ENCODE data around the gene ZFAND3.

- TF ChIP-seq, protein P1, sequence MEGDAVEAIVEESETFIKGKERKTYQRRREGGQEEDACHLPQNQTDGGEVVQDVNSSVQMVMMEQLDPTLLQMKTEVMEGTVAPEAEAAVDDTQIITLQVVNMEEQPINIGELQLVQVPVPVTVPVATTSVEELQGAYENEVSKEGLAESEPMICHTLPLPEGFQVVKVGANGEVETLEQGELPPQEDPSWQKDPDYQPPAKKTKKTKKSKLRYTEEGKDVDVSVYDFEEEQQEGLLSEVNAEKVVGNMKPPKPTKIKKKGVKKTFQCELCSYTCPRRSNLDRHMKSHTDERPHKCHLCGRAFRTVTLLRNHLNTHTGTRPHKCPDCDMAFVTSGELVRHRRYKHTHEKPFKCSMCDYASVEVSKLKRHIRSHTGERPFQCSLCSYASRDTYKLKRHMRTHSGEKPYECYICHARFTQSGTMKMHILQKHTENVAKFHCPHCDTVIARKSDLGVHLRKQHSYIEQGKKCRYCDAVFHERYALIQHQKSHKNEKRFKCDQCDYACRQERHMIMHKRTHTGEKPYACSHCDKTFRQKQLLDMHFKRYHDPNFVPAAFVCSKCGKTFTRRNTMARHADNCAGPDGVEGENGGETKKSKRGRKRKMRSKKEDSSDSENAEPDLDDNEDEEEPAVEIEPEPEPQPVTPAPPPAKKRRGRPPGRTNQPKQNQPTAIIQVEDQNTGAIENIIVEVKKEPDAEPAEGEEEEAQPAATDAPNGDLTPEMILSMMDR (IDR thresholded peaks at IDR 0.05; ENCODE audit: low read length): no peak
- TF ChIP-seq EZH2 (IDR thresholded peaks at IDR 0.05; ENCODE audit: borderline replicate concordance, low read length): no peak
These were observed 160.7 kb downstream of the ZFAND3 start for GRCh38 chr6:37980222-37980595.

Data from OCI-LY1 (cell line).